Amniotic stem cell (primary cell): ENCODE results near the gene EHMT2.

Experiments
- DNase-seq: peaks from one replicate; lab custom pipeline; 2025; lab: John Stamatoyannopoulos, UW

Gene EHMT2

GRCh38 chr6:31888276-31889258 is 8.9 kb downstream of the EHMT2 start:
- no peak for DNase-seq

- no peak for DNase-seq
These were observed 10.1 kb downstream of the EHMT2 start for GRCh38 chr6:31887173-31888007.

GRCh38 chr6:31886541-31886991 is 10.9 kb downstream of the EHMT2 start:
- DNase-seq: no peak

GRCh38 chr6:31884528-31885035 is 12.9 kb downstream of the EHMT2 start:
- no peak for DNase-seq

- DNase-seq: no peak
These were observed 13.8 kb downstream of the EHMT2 start for GRCh38 chr6:31883676-31884075.

- DNase-seq: no peak
These were observed 15.2 kb downstream of the EHMT2 start for GRCh38 chr6:31882344-31882743.

GRCh38 chr6:31881136-31881859 is 16.2 kb downstream of the EHMT2 start:
- no peak for DNase-seq

GRCh38 chr6:31880616-31881015 is 16.9 kb downstream of the EHMT2 start:
- DNase-seq: no peak

- no peak for DNase-seq
These were observed 17.6 kb downstream of the EHMT2 start for GRCh38 chr6:31879901-31880300.

GRCh38 chr6:31879143-31879542 is 18.4 kb downstream of the EHMT2 start:
- DNase-seq: no peak

- no peak for DNase-seq
These were observed 18.8 kb downstream of the EHMT2 start, which contains the start of gene SLC44A4 for GRCh38 chr6:31878726-31879125. Gene SLC44A4 (minus strand): TSS chr6:31878997. CDS start chr6:31878980, 17 bp downstream.

GRCh38 chr6:31878222-31878621 is 19.3 kb downstream of the EHMT2 start:
- no peak for DNase-seq

- no peak for DNase-seq
These were observed 19.8 kb downstream of the EHMT2 start for GRCh38 chr6:31877651-31878161.

- no peak for DNase-seq
These were observed 20.3 kb downstream of the EHMT2 start for GRCh38 chr6:31877125-31877650.

GRCh38 chr6:31876357-31876756 is 21.1 kb downstream of the EHMT2 start:
- no peak for DNase-seq

- no peak for DNase-seq
These were observed 21.6 kb downstream of the EHMT2 start for GRCh38 chr6:31875877-31876276.

- no peak for DNase-seq
These were observed 22.5 kb downstream of the EHMT2 start for GRCh38 chr6:31874836-31875572.

GRCh38 chr6:31874084-31874670 is 23.3 kb downstream of the EHMT2 start:
- no peak for DNase-seq

- DNase-seq: no peak
These were observed 26.3 kb downstream of the EHMT2 start for GRCh38 chr6:31871046-31871659.
